ENCODE data around the gene ARHGAP29.

Gene ARHGAP29

DNA sequence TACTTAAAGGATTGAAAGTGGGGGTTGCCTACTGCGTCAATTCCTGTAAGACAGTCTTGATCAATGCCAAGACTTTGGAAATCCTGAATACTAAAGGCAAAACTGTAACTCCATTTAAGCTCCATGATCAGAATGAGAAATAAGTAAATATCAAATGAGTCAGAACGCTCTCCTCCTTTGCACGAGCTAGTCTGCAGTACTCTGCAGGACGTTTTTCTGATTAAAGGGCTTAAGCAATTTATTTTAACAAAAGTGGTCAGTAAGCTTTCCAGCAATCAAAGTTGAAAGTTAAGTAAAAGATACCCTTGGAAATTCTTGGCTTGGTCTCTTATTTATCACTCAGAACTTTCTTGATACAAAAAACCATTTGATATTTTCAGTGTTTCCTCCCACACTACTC is 35.7 kb upstream of the ARHGAP29 start:
- no peak for TF ChIP-seq GATA3 (IDR thresholded peaks at IDR 0.05; ENCODE audit: low read depth, low read length)
- TF ChIP-seq GATA2 (IDR thresholded peaks at IDR 0.05; ENCODE audit: low read depth, low read length) = no peak

DNA sequence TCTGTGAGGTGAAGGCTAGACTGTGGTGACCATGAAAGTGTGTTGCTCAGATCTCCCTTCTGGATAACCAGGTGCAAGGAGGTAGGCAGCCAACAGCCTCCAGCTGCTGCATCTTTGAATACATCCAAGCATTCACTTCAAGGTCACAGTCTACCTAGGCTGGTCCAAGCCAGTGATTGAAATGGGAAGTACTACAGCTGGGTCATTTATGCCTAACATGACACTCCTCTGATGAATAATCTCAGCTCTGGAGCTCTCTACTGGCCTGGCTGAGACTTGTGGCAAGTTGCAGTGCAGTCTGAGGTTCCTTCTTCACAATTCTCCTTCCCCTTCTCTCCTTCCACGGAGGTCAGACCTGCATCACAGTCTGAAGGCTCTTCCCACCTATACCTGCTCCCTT is 35.0 kb upstream of the ARHGAP29 start:
- no peak for TF ChIP-seq GATA3 (IDR thresholded peaks at IDR 0.05; ENCODE audit: low read depth, low read length)
- TF ChIP-seq GATA2 (IDR thresholded peaks at IDR 0.05; ENCODE audit: low read depth, low read length) = no peak

DNA sequence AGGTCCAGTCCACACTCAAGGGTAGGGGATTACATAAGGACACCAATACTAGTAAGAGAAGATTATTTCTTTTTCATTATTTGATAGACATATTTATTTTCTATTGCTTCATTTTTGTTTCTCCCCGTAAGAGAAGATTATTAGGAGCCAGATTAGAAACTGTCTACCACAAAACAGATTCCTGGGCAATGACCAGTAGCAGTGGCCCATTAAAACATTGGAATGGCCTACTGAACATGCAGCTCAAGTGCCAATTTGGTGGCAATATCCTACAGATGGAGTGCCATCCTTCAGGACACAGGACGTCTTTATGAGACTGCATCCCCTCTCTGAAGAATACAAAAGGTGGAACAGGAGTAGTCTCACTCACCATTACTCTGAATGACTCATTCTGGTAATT is 34.0 kb upstream of the ARHGAP29 start:
- TF ChIP-seq GATA2 (IDR thresholded peaks at IDR 0.05; ENCODE audit: low read depth, low read length) (no peak), GATA3 (IDR thresholded peaks at IDR 0.05; ENCODE audit: low read depth, low read length) (no peak)

DNA sequence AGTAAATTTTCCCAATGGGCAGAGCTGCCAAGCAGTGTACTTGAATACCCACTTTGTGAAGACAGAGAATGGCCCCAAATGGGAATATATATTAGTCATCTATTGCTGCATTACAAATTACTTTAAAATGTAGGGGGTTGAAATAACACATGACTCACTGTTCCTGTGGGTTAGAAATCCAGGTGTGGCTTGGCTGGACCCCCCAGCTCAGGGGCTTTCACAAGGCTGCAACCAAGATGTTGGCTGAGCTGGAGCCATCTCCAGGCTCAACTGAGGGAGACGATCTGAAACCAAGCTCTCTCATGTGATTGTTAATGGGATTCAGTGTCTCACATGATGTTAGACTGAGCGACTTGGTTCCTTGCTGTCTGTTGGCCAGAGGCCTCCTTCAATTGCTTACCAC is 33.4 kb upstream of the ARHGAP29 start:
- TF ChIP-seq GATA3 (IDR thresholded peaks at IDR 0.05; ENCODE audit: low read depth, low read length) = no peak
- no peak for TF ChIP-seq GATA2 (IDR thresholded peaks at IDR 0.05; ENCODE audit: low read depth, low read length)

DNA sequence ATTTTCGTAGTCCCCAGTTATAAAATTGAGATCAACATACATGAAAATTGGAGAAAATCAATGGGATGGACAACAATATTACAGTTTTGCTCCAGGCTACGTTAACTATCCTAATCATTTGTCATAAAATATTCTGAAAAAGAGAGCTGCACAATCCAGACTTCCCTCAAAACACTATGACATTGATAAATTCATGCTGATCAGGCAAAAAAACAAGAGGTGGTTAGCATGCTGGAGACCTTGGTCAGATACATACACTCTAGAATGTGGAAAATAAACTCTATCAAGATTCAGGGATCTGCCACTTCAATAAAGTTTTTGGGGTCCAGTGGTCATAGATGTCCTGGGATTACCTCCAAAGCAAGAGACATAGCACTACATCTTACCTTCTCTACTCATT is 32.5 kb upstream of the ARHGAP29 start:
- TF ChIP-seq GATA2 (IDR thresholded peaks at IDR 0.05; ENCODE audit: low read depth, low read length) = no peak
- TF ChIP-seq GATA3 (IDR thresholded peaks at IDR 0.05; ENCODE audit: low read depth, low read length) = no peak

DNA sequence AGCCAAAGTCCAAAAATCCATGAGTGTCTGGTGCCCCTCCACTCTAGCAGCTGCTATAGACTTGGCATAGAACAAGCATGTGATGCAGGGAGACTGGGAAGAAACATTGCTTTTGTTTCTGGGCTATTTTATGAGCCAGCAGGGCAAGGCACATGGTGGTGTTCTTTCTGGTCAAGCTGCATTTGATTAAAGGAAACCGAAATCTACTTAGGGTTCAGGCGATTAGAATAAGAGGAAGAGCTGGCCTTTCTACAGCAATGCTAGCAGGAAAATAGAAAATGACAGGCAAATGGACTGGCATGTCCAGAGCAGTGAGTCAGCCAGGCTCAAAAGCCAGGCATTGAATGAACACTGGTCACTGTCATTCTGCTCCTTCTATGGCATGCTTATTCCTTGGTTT is 28.5 kb upstream of the ARHGAP29 start:
- TF ChIP-seq GATA2 (IDR thresholded peaks at IDR 0.05; ENCODE audit: low read depth, low read length) (no peak), GATA3 (IDR thresholded peaks at IDR 0.05; ENCODE audit: low read depth, low read length) (no peak)

DNA sequence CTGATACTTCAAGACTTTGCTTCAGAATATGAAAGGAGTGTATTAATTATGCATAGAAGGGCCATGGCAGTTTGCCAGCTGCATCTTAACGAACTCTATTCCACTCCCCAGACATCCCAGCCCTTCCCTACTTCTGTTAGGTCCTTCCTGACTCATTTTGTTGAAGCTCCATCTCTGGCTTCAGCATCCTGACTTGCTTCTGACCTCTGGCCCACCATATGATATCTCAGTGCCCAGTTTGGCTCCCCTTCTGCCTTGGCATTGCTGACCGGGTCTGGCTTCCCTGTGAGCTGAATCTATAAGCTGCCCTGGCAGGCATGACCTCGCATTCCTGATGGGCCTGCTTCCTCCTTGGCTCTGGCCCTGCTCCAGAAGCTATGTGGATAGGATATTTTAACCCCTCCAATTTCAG is 27.6 kb upstream of the ARHGAP29 start:
- no peak for TF ChIP-seq GATA3 (IDR thresholded peaks at IDR 0.05; ENCODE audit: low read depth, low read length)
- TF ChIP-seq GATA2 (IDR thresholded peaks at IDR 0.05; ENCODE audit: low read depth, low read length) = no peak

DNA sequence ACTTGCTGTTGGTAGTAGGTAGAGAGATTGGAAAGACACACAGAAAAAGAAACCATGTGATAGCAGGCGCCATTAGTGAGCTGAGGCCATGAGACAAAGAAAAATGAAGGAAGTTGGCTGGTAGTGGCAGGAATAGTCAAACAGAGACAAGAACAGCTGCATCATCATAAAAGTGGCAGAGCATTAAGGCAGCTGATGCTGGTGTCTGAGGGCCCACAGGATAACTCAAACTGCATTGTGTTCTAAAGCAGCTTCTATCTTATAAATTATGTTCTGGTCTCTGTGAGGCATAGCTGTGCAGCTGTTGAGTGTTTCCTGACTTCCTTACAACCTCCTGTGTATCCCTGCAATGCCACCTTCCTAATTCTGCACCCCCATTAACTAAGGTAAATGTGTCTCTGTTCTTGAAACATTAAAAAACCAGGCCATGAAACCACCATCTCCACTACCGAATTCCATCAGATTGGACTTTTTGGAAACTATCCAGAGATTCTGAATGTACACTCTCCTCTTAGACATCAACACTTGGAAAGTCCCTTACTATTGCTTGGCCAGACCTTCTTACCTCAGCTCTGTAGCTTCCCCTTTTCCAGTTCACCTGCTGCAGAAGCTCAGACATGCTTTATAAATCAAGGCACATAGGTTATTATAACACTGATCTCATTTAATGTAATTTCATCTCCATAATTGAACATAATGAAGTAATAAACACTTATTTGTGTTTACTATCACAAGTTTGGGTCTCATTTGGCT is 23.4 kb upstream of the ARHGAP29 start:
- TF ChIP-seq GATA3 (IDR thresholded peaks at IDR 0.05; ENCODE audit: low read depth, low read length) (no peak), GATA2 (IDR thresholded peaks at IDR 0.05; ENCODE audit: low read depth, low read length) (no peak)

DNA sequence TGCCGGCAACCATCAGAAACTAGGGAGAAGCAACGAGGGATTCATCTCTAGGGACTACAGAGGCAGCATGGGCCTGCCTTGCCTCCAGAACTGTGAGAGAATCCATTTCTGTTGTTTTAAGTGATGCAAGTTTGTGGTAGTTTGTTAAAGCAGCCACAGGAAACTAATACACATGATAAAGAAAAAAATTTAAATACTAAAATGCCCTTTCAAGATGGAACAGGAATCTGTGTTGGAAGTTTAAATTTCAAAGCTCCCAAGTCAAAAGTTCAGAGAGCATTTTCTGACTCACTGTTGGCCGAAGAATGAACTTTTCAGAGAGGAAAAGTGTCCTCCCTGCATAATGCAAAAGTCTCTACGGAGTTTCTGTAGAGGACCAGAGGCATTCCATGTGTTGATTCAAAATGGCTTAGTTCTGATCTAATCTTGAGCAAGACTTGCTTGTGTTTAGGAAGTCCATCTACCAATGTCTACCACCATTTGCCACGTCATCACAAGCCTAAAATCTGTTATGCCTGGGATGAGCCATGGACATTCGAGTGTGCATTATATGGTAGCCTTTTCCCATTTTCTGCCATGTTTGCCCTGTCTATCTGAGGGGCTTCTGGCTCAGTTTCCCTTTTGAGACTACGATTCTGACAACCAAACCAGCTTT is 22.4 kb upstream of the ARHGAP29 start:
- TF ChIP-seq GATA2 (IDR thresholded peaks at IDR 0.05; ENCODE audit: low read depth, low read length) = no peak
- no peak for TF ChIP-seq GATA3 (IDR thresholded peaks at IDR 0.05; ENCODE audit: low read depth, low read length)

DNA sequence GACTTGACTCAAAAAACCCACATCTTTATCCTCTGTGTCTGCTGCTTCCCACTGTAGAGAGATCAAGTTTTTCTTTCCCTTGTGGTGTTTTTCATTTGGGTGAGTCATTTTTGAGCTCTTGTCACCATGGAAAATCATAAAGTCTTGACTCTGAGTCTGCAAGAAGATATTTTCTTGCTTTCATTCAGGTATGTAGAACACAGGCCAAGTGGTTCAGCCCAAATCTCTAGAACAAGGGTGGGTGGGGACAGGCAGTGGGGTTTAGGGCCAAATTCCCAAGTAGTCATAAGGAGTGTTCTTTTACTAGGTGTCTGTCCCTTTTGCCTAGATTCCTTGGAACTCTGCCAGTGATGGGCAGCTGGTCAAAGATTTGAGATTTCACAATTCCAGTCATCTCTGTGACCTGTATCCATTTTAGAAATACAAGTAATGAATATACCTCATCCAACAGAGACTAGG is 21.5 kb upstream of the ARHGAP29 start:
- TF ChIP-seq GATA2 (IDR thresholded peaks at IDR 0.05; ENCODE audit: low read depth, low read length) (no peak), GATA3 (IDR thresholded peaks at IDR 0.05; ENCODE audit: low read depth, low read length) (no peak)

DNA sequence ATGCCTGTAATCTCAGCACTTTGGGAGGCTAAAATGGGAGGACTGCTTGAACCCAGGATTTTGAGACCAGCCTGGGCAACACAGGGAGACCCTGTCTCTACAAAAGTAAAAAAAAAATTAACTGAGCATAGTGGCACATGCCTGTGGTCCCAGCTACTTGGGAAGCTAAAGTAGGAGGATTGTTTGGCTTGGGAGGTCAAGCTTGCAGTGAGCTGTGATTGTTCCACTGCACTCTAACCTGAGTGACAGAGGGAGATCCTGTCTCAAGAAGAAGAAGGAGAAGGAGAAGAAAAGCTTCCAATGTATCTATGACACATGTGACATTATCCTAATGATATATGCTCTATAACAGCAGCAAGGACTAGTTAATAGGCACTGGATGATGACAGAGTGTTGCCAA is 20.1 kb upstream of the ARHGAP29 start:
- TF ChIP-seq GATA3 (IDR thresholded peaks at IDR 0.05; ENCODE audit: low read depth, low read length) (no peak), GATA2 (IDR thresholded peaks at IDR 0.05; ENCODE audit: low read depth, low read length) (no peak)

DNA sequence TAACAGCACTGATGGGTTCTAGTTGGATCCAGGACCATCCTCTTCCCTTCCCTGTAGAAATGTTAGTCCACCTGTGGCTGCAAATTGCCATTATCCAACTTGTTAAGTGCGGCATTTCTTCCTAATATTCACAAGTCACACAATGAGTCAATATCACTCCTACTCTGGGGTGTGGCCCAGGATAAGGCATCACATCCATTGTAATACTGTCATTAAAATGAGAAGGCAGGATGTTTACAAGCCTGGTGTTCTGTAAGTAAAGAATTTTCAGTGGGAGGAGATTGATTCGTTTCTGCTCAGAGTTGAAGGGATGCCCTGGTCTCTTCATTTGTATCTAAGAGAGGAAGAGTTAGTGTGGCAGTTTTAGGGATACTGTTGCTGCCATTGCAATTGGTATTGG is 18.1 kb upstream of the ARHGAP29 start:
- TF ChIP-seq GATA3 (IDR thresholded peaks at IDR 0.05; ENCODE audit: low read depth, low read length) (no peak), GATA2 (IDR thresholded peaks at IDR 0.05; ENCODE audit: low read depth, low read length) (no peak)

DNA sequence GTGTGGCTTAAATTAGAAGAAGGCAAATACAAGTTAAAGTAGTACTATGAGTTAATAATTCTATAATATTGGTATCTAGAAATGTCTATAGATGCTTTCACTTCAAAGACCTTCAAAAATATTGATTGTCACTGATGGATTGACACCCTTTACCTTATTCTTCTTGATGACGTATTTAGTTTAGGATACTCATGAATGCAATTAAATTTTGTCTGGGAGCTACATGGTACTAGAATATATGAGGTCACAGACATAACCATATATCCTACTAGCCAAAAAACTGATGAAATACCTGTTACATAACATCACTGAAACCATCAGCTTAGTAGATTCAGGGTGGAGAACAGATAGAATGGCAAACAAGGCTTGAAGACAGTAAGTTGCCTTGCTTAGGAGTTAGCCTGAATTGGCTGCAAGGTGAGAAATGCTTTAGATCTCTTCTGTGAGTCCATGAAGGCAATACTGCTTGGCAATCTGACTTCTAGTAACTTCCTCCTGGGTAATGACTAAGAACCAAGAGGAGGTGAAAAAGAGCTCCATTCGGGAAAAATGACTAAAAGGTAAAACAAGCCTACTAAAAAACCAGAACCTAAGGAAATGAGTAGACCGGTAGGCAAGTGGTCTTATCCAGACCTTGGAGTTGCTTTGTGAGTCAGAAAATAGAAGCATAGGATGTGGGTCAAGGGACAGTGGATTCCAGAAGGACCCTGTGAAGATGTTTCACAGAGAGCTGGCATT is 16.9 kb upstream of the ARHGAP29 start:
- TF ChIP-seq GATA2 (IDR thresholded peaks at IDR 0.05; ENCODE audit: low read depth, low read length) (no peak), GATA3 (IDR thresholded peaks at IDR 0.05; ENCODE audit: low read depth, low read length) (no peak)

DNA sequence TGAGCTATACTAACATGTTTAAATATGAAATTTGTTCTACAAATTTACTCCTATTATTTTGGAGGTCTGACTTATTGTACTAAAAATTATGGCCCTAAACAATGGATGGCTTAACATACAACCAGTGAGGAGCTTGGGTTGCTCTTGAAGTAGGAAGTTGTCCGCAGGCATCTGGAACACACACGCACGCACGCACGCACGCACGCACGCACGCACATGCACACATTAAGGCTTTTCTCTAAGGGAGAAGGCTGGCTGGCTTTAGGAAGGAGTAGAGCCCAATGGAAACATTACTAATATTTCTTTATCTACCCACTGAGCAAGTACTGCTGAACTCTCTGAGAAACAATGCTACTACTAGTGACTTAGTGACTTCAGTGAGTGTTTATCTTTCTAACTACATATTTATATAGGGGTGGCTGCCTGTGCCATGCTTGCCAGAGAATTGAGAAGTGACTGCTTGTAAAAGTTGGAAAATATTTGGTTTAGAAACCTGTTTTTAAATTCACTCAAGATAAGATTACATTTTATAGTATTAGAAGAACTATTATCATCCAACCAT is 16.2 kb upstream of the ARHGAP29 start:
- TF ChIP-seq GATA3 (IDR thresholded peaks at IDR 0.05; ENCODE audit: low read depth, low read length) (no peak), GATA2 (IDR thresholded peaks at IDR 0.05; ENCODE audit: low read depth, low read length) (no peak)

Data from SH-SY5Y (cell line).